MCF 10A (cell line): ENCODE measurements around the gene RTP4. TPM values are rescaled to one million over a fixed set of nuclear protein-coding genes. Genes with fewer than 3 reads are reported as not detected.

Source experiments
- Bru-seq: library from RNA; stranded (reverse); fragments of 400-500 nt; gene quantifications from one replicate; lab custom pipeline; 2021; lab: Mats Ljungman, UMichigan
- BruChase-seq, 2 experiments: library from RNA; stranded (reverse); fragments of 400-500 nt; gene quantifications; one replicate each; lab custom pipeline; 2021; lab: Mats Ljungman, UMichigan
- BruUV-seq: library from RNA; stranded (reverse); fragments of 400-500 nt; replicated peaks from 2 replicates; lab custom pipeline; 2021; lab: Mats Ljungman, UMichigan
- CTCF ChIA-PET: fragments of 300-600 bp; sonication (Branson Sonifier 250); formaldehyde crosslinking; extraction: SDS; loops from one replicate; lab custom pipeline; 2021; ENCODE audit warnings: antibody characterized with exemption, inconsistent platforms; lab: Yijun Ruan, JAX
- POLR2A ChIA-PET: fragments of 300-600, 350-650 bp; sonication (Branson Sonifier 250); formaldehyde crosslinking; extraction: SDS; loops from one replicate; lab custom pipeline; 2020; ENCODE audit warnings: antibody characterized with exemption, inconsistent platforms; lab: Yijun Ruan, JAX
- DNase-seq: peaks from one replicate; pipeline ENCODE4 v3.0.0-alpha.2; 2018; ENCODE audit not compliant: unreplicated experiment
- H3K27ac Mint-ChIP-seq: one replicate; pipeline ENCODE4 v1.8.0; 2022; ENCODE audit warnings: mild to moderate bottlenecking, low read depth, mixed read lengths; ENCODE audit not compliant: unreplicated experiment
- H3K27me3 Mint-ChIP-seq: one replicate; pipeline ENCODE4 v1.8.0; 2022; ENCODE audit warnings: mixed read lengths; ENCODE audit not compliant: insufficient read depth, unreplicated experiment
- H3K36me3 Mint-ChIP-seq: one replicate; pipeline ENCODE4 v1.8.0; 2022; ENCODE audit warnings: mild to moderate bottlenecking, moderate library complexity, mixed read lengths; ENCODE audit not compliant: insufficient read depth, unreplicated experiment
- H3K4me1 Mint-ChIP-seq: one replicate; pipeline ENCODE4 v1.8.0; 2022; ENCODE audit warnings: mixed read lengths; ENCODE audit not compliant: insufficient read depth, unreplicated experiment
- H3K4me3 Mint-ChIP-seq: one replicate; pipeline ENCODE4 v1.8.0; 2022; ENCODE audit warnings: mild to moderate bottlenecking, moderate library complexity, mixed read lengths; ENCODE audit not compliant: unreplicated experiment
- H3K9me3 Mint-ChIP-seq: one replicate; pipeline ENCODE4 v1.8.0; 2022; ENCODE audit warnings: mixed read lengths; ENCODE audit not compliant: unreplicated experiment
- intact Hi-C: fragments of 100-400 bp; cut with micrococcal nuclease; formaldehyde crosslinking; loops from 2 replicates; pipeline ENCODE4 v1.14.1; 2022
- long read RNA-seq: library from polyadenylated mRNA; stranded (forward); transcript quantifications from one replicate; pipeline ENCODE4 v2.0.0, GENCODE V29; 2022
- total RNA-seq: library from RNA; stranded (reverse); gene quantifications from 2 replicates; pipeline ENCODE4 v1.2.3, GENCODE V29; 2022
- TF ChIP-seq, protein P1 (sequence below): fragments of 200-600 bp; IDR thresholded peaks from one replicate; pipeline ENCODE4 v1.8.0; 2022; ENCODE audit warnings: antibody characterized with exemption, mild to moderate bottlenecking; ENCODE audit not compliant: unreplicated experiment

Gene RTP4, protein sequence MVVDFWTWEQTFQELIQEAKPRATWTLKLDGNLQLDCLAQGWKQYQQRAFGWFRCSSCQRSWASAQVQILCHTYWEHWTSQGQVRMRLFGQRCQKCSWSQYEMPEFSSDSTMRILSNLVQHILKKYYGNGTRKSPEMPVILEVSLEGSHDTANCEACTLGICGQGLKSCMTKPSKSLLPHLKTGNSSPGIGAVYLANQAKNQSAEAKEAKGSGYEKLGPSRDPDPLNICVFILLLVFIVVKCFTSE
- total RNA-seq (not detected in 2 replicates), Bru-seq, nascent RNA (percentile 14 among the genes with signal in this experiment), BruChase-seq, experiment 1, labeled RNA remaining after a 6-hour chase (percentile 13 among the genes with signal in this experiment), BruChase-seq, experiment 2, labeled RNA remaining after a 2-hour chase (percentile 13 among the genes with signal in this experiment)
- long read RNA-seq = 0 reads

DNA sequence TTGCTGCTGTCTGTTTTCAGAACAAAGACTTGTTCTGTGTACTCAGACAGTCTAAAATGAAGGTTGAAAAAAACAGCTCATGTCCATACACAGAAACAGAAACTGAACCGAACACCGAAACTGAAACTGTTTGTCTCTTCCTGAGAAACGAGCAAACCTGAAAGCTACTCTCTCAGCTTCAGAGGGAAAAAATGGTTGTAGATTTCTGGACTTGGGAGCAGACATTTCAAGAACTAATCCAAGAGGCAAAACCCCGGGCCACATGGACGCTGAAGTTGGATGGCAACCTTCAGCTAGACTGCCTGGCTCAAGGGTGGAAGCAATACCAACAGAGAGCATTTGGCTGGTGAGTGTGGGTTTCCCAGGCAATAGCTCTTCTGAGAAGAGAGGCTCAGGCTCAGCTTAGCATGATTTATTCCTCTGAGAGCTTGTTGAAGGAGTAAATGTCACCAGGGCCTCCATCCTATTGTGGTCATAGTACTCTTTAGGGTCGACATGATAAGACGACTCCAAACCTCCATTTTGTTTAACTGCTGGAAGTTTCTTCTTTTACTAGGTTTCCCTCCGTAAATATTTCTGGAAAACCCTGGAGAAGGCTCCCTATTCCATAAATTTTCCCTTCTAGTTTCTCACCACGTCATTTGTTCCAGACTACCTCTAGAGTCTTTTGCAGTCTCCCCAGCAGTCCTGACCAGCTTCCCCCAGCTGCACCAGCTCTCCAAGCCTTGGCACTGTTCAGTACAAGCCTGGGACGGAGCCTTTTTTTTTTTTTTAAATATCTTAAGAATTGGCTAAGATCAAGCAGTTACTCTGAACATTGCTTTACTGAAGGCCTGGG, at the start of gene RTP4:
Gene RTP4, plus strand, starts transcription at position 135 of the 838 bp plus-strand sequence. Its CDS starts 57 bp downstream, at position 192.
- ChIA-PET POLR2A (interaction anchor here (0.6 kb wide), 1 partner anchor 13 kb away, joined by 4 read pairs; no protein-coding TSS in a partner anchor), CTCF (interaction anchor here (0.6 to 1.1 kb wide), 3 partner anchors 27 to 351 kb away, joined by 3 to 4 read pairs (median 3); no protein-coding TSS in a partner anchor)
- Mint-ChIP-seq H3K36me3 (no peaks in the 10 kb centered on the region), H3K27me3 (peaks cover 24% of the 10 kb centered on the region), H3K4me3 (peak within 1 kb of the TSS; percentile 51), H3K9me3 (no peaks in the 10 kb centered on the region), H3K4me1 (no peaks in the 10 kb centered on the region), H3K27ac (peak within 1 kb of the TSS; percentile 70)
- intact Hi-C loops = no loop called here
- no TSS peak for BruUV-seq
- peak; percentile 10 for DNase-seq
- TF ChIP-seq, protein P1, sequence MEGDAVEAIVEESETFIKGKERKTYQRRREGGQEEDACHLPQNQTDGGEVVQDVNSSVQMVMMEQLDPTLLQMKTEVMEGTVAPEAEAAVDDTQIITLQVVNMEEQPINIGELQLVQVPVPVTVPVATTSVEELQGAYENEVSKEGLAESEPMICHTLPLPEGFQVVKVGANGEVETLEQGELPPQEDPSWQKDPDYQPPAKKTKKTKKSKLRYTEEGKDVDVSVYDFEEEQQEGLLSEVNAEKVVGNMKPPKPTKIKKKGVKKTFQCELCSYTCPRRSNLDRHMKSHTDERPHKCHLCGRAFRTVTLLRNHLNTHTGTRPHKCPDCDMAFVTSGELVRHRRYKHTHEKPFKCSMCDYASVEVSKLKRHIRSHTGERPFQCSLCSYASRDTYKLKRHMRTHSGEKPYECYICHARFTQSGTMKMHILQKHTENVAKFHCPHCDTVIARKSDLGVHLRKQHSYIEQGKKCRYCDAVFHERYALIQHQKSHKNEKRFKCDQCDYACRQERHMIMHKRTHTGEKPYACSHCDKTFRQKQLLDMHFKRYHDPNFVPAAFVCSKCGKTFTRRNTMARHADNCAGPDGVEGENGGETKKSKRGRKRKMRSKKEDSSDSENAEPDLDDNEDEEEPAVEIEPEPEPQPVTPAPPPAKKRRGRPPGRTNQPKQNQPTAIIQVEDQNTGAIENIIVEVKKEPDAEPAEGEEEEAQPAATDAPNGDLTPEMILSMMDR = no peak

DNA sequence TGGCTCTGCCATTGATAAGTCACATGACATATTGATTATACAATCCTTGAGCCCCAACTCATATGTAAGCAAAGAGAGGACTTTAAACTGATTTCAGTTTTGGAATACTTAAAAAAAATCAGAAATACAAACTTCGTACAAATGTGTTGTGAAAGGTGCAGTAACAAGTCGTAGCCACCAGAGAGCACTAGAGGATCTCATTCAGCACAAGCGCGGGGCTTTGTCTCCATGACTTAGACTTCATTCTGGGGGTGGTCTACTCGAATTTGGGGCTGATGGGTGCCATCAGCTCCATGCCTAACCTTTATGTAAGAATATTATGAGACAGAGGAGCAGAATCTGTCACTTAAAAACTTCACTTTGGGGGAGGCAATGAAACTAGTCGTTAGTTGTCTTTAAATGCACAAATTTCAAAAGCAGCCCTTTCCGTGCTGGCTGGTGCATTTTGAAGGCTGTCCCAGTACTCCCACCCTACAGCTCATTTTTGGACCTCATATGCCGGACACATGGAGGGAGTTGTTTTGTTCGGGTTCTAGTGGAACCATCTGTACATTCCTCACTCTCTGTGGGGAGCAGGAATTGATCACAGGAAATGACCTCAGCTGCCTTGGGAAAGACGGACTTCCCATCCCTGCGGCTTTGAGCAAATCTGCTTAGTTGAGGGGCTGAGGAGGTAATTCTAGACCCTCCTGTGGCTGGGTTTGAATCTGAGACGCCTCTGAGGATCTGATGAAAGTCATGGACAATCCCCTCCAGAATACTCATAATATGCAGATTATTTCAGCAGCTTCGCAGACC, 49.2 kb upstream of the RTP4 start:
- TF ChIP-seq, protein P1 = peak; percentile 87
- no TSS peak for BruUV-seq
- DNase-seq = peak; percentile 68
- no peak overlapping the region for H3K27ac Mint-ChIP-seq
- H3K4me3 Mint-ChIP-seq = peak overlapping the region; percentile 56
- no peaks in the 10 kb centered on the region for H3K36me3 Mint-ChIP-seq
- ChIA-PET POLR2A (interaction anchor here (1.5 to 2.2 kb wide), 2 partner anchors 14 to 360 kb away, joined by 3 to 14 read pairs; no protein-coding TSS in a partner anchor), CTCF (interaction anchor here (0.6 to 21.0 kb wide), 88 partner anchors 10 to 1727 kb away, joined by 3 to 629 read pairs (median 4); partner anchors contain the start of genes RTP1, RTP2 and SST)
- intact Hi-C loops = loop anchor here (1.0 to 5.0 kb wide), 6 partner anchors 99 to 472 kb away; no protein-coding TSS in a partner anchor
- no peaks in the 10 kb centered on the region for H3K9me3 Mint-ChIP-seq
- H3K27me3 Mint-ChIP-seq = peaks cover 49% of the 10 kb centered on the region
- peaks cover 6% of the 10 kb centered on the region for H3K4me1 Mint-ChIP-seq

DNA sequence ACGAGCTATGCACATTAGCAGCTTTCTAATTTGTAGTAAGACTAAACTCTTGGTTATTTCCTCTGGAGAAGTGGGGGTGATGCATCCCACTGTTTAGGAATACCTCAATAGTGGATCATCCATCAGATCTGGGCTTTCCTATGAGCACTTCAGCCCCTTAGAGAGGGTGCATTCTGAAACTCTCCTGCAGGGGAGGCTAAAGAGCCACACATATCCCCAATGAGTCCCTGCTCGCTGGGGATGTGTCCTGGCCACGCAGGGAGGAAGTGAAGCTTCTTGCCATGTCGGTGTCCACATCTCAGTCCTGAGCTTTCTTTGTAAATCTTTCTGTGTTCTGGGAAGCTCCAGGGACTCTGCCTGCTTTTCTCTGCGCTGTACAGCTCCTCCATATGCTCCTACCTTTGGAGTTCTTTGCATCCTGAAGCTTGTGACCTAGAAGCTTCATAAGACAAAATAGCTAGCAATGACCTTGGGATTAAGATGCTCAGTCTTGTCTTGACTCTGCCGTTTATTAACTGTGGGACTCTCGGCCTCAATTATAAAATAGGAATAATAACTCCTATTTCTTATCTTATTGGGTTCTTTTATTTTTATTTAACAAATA, 48.4 kb upstream of the RTP4 start:
- H3K9me3 Mint-ChIP-seq = no peaks in the 10 kb centered on the region

More for the DNA sequence above, 48.4 kb upstream of the RTP4 start:
- Mint-ChIP-seq H3K36me3 (no peaks in the 10 kb centered on the region), H3K27ac (no peak overlapping the region), H3K4me1 (peaks cover 6% of the 10 kb centered on the region), H3K4me3 (no peak overlapping the region), H3K27me3 (peaks cover 41% of the 10 kb centered on the region)
- TF ChIP-seq, protein P1 = peak; percentile 80
- DNase-seq = peak; percentile 77
- intact Hi-C loops = loop anchor here (1.0 to 5.0 kb wide), 6 partner anchors 100 to 472 kb away; no protein-coding TSS in a partner anchor
- ChIA-PET CTCF (interaction anchor here (0.5 to 21.0 kb wide), 73 partner anchors 9 to 1726 kb away, joined by 3 to 629 read pairs (median 5); partner anchors contain the start of genes RTP1, RTP2 and SST), POLR2A (interaction anchor here (2.2 kb wide), 1 partner anchor 359 kb away, joined by 14 read pairs; no protein-coding TSS in a partner anchor)
- no TSS peak for BruUV-seq
